Gastrocnemius medialis (tissue), 4 donors: Measurements from ENCODE around the gene MBD3.
A peak's percentile ranks its signal among the peaks of the same experiment; 100 is the strongest.

Experiments used
- CTCF ChIP-seq, 5 experiments: fragments of 450-650 bp in 3 of 5; fragments of 200-600 bp in 2 of 5; sonication (generic) in 2 of 5; IDR thresholded peaks in 4 of 5; conservative IDR thresholded peaks in 1 of 5; 1 replicate in 4 of 5; 2 replicates in 1 of 5; pipeline ENCODE4 v1.5.1; 2016 to 2019; ENCODE audit warnings: antibody characterized with exemption in 5 of 5, mild to moderate bottlenecking in 3 of 5, moderate library complexity in 3 of 5
- POLR2A ChIP-seq, 2 donors: fragments of 450-650 bp; IDR thresholded peaks; one replicate each; pipeline ENCODE4 v1.6.1; 2017; ENCODE audit warnings: antibody characterized with exemption in 2 of 2, mild to moderate bottlenecking in 2 of 2, moderate library complexity in 2 of 2

GRCh38 chr19:1592024-1592754 is 476 bp downstream of the MBD3 start:
- peak in 1 of 5 experiments; percentile 20 for TF ChIP-seq CTCF (IDR thresholded peaks at IDR 0.05 in 4 of 5, conservative IDR thresholded peaks at IDR 0.05 in 1 of 5)
- TF ChIP-seq POLR2A (IDR thresholded peaks at IDR 0.05), result peak; percentile 88 to 91
